Measurements from ENCODE around the gene RRP1B. TPM values are rescaled to one million over a fixed set of nuclear protein-coding genes. Genes with fewer than 3 reads are reported as not detected.
A peak's percentile ranks its signal among the peaks of the same experiment; 100 is the strongest.
"Not testable (repeated sequence)": the region's sequence is repeated elsewhere in the genome, so short reads cannot be mapped to it uniquely, and the experiment has no call there.

RRP1B gene
- total and polyA plus RNA-seq, 2 experiments from 2014 or later: 54.8 to 95.7 TPM

DNA sequence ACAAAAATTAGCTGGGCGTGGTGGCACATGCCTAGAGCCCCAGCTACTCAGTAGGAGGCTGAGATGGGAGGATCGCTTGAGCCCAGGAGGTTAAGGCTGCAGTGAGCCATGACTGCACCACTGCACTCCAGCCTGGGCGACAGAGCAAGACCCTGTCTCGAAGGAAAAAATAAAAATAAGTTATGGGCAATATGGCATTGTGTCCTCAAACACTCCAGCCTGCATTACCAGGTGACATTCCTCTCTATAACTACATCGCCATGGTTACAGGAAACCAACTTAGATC is 40.1 kb downstream of the RRP1B start:
- not testable (repeated sequence) for H3K36me3 ChIP-seq (ENCODE audit: insufficient read depth); H3K79me2 ChIP-seq (replicated peaks; ENCODE audit: insufficient read depth); H3K9me3 Mint-ChIP-seq; ATAC-seq; H3K4me1 ChIP-seq (ENCODE audit: insufficient read depth); H3K9me2 ChIP-seq (ENCODE audit: insufficient read depth); H3K4me3 Mint-ChIP-seq; H3K4me2 ChIP-seq; H2AFZ ChIP-seq; H3K27me3 ChIP-seq (ENCODE audit: insufficient read depth); H3K4me3 ChIP-seq; DNase-seq (ENCODE audit: low spot score); H3K27ac Mint-ChIP-seq; H4K20me1 ChIP-seq (replicated peaks; ENCODE audit: insufficient read depth); H3K27me3 Mint-ChIP-seq (ENCODE audit: insufficient read depth, low read depth, poor library complexity); H3F3A ChIP-seq (replicated peaks; ENCODE audit: low read depth)
- 0 out of 2 replicates have a peak overlapping the region, but pooled peaks have one; percentile 39 for H3K27ac ChIP-seq (ENCODE audit: low read depth)
- peaks cover 13% of the 10 kb centered on the region for H3K4me1 Mint-ChIP-seq
- peaks cover 29% of the 10 kb centered on the region for H3K36me3 Mint-ChIP-seq (ENCODE audit: low read depth)

DNA sequence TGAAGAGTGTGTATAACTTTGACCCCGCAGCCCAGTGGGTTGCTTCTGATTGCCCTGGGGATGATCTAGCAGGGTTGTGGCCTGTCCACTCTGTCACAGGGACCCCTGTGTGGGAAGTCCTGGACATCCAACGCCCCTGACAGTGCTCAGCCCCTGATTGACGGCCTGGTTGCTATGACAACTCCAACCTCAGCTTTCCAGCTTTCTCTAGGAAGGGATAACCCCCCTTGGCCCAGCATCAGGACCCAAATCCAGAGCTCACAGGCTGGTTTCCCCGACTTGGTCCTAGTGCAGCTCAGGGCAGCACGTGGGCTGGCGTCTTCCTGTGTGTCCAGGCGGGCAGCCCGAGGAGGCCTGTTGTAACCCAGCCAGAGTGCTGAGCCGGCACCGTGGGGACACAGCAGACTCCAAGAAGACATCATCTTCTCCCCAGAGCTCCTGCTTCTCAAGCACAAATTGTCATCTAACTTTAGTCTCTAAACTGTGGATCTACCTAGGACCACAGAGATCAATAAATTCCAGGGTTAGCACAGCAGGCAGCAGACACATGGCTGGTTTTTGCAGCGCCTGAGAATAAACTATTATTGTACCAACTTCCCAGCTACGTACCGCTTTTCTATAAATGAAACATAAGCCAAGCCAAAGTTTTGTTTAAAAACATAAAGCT is 40.7 kb downstream of the RRP1B start:
- H3K4me1 Mint-ChIP-seq: peaks cover 13% of the 10 kb centered on the region
- peaks cover 5% of the 10 kb centered on the region for H3K27me3 Mint-ChIP-seq (ENCODE audit: insufficient read depth, low read depth, poor library complexity)
- peaks cover 3% of the 10 kb centered on the region; the same call in 1 of the 2 replicates for H4K20me1 ChIP-seq (replicated peaks; ENCODE audit: insufficient read depth)
- TF ChIP-seq, protein P1, sequence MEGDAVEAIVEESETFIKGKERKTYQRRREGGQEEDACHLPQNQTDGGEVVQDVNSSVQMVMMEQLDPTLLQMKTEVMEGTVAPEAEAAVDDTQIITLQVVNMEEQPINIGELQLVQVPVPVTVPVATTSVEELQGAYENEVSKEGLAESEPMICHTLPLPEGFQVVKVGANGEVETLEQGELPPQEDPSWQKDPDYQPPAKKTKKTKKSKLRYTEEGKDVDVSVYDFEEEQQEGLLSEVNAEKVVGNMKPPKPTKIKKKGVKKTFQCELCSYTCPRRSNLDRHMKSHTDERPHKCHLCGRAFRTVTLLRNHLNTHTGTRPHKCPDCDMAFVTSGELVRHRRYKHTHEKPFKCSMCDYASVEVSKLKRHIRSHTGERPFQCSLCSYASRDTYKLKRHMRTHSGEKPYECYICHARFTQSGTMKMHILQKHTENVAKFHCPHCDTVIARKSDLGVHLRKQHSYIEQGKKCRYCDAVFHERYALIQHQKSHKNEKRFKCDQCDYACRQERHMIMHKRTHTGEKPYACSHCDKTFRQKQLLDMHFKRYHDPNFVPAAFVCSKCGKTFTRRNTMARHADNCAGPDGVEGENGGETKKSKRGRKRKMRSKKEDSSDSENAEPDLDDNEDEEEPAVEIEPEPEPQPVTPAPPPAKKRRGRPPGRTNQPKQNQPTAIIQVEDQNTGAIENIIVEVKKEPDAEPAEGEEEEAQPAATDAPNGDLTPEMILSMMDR (conservative IDR thresholded peaks at IDR 0.05; ENCODE audit: low read depth in 2 of 2): no peak
- TF ChIP-seq, protein P2, sequence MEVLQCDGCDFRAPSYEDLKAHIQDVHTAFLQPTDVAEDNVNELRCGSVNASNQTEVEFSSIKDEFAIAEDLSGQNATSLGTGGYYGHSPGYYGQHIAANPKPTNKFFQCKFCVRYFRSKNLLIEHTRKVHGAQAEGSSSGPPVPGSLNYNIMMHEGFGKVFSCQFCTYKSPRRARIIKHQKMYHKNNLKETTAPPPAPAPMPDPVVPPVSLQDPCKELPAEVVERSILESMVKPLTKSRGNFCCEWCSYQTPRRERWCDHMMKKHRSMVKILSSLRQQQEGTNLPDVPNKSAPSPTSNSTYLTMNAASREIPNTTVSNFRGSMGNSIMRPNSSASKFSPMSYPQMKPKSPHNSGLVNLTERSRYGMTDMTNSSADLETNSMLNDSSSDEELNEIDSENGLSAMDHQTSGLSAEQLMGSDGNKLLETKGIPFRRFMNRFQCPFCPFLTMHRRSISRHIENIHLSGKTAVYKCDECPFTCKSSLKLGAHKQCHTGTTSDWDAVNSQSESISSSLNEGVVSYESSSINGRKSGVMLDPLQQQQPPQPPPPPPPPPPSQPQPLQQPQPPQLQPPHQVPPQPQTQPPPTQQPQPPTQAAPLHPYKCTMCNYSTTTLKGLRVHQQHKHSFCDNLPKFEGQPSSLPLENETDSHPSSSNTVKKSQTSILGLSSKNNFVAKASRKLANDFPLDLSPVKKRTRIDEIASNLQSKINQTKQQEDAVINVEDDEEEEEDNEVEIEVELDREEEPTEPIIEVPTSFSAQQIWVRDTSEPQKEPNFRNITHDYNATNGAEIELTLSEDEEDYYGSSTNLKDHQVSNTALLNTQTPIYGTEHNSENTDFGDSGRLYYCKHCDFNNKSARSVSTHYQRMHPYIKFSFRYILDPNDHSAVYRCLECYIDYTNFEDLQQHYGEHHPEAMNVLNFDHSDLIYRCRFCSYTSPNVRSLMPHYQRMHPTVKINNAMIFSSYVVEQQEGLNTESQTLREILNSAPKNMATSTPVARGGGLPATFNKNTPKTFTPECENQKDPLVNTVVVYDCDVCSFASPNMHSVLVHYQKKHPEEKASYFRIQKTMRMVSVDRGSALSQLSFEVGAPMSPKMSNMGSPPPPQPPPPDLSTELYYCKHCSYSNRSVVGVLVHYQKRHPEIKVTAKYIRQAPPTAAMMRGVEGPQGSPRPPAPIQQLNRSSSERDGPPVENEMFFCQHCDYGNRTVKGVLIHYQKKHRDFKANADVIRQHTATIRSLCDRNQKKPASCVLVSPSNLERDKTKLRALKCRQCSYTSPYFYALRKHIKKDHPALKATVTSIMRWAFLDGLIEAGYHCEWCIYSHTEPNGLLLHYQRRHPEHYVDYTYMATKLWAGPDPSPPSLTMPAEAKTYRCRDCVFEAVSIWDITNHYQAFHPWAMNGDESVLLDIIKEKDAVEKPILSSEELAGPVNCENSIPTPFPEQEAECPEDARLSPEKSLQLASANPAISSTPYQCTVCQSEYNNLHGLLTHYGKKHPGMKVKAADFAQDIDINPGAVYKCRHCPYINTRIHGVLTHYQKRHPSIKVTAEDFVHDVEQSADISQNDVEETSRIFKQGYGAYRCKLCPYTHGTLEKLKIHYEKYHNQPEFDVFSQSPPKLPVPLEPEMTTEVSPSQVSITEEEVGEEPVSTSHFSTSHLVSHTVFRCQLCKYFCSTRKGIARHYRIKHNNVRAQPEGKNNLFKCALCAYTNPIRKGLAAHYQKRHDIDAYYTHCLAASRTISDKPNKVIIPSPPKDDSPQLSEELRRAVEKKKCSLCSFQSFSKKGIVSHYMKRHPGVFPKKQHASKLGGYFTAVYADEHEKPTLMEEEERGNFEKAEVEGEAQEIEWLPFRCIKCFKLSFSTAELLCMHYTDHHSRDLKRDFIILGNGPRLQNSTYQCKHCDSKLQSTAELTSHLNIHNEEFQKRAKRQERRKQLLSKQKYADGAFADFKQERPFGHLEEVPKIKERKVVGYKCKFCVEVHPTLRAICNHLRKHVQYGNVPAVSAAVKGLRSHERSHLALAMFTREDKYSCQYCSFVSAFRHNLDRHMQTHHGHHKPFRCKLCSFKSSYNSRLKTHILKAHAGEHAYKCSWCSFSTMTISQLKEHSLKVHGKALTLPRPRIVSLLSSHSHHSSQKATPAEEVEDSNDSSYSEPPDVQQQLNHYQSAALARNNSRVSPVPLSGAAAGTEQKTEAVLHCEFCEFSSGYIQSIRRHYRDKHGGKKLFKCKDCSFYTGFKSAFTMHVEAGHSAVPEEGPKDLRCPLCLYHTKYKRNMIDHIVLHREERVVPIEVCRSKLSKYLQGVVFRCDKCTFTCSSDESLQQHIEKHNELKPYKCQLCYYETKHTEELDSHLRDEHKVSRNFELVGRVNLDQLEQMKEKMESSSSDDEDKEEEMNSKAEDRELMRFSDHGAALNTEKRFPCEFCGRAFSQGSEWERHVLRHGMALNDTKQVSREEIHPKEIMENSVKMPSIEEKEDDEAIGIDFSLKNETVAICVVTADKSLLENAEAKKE (CRISPR knock-in tag; IDR thresholded peaks at IDR 0.05): no peak
- no peak for TF ChIP-seq STAT1 (IDR thresholded peaks at IDR 0.05; ENCODE audit: unreplicated experiment)
- no peak for TF ChIP-seq JUNB (IDR thresholded peaks at IDR 0.05; ENCODE audit: unreplicated experiment)
- no peak for TF ChIP-seq ZNF331 (CRISPR knock-in tag; IDR thresholded peaks at IDR 0.05; ENCODE audit: low read depth)
- DNase-seq (ENCODE audit: low spot score) (no peak), ATAC-seq (no peak)
- no peaks in the 10 kb centered on the region for H3K9me2 ChIP-seq (ENCODE audit: insufficient read depth)
- no peak overlapping the region for H3K4me2 ChIP-seq
- peaks cover 22% of the 10 kb centered on the region for H3K36me3 Mint-ChIP-seq (ENCODE audit: low read depth)
- 0 out of 2 replicates have a peak overlapping the region, but pooled peaks have one; percentile 32 for H3K27ac ChIP-seq (ENCODE audit: low read depth)
- H3K4me1 ChIP-seq (ENCODE audit: insufficient read depth): peaks cover 4% of the 10 kb centered on the region
- peaks cover 2% of the 10 kb centered on the region; the same call in 1 of the 2 replicates for H3F3A ChIP-seq (replicated peaks; ENCODE audit: low read depth)
- H3K9me3 Mint-ChIP-seq: no peaks in the 10 kb centered on the region
- H2AFZ ChIP-seq: no peak overlapping the region
- H3K4me3 Mint-ChIP-seq: no peak overlapping the region
- H3K27me3 ChIP-seq (ENCODE audit: insufficient read depth): no peaks in the 10 kb centered on the region
- H3K36me3 ChIP-seq (ENCODE audit: insufficient read depth): peaks cover 7% of the 10 kb centered on the region; the same call in 1 of the 2 replicates
- no peak overlapping the region for H3K4me3 ChIP-seq
- no peaks in the 10 kb centered on the region for H3K79me2 ChIP-seq (replicated peaks; ENCODE audit: insufficient read depth)
- peak overlapping the region; percentile 62 for H3K27ac Mint-ChIP-seq

Measured in GM23338 (cell line).